RCC 7860 (cell line): ENCODE measurements around the gene METTL25.

Experiments used
- DNase-seq: peaks from one replicate; pipeline ENCODE4 v3.0.0-alpha.2; 2015; ENCODE audit warnings: low spot score
- FAIRE-seq: peaks from 2 replicates; lab custom pipeline; 2012; peaks lifted over from hg19 to GRCh38; lab: Jason Lieb, UNC

The METTL25 gene

GRCh38 chr12:82468563-82468962 is 110.2 kb downstream of the METTL25 start:
- no peak for DNase-seq
- no peak for FAIRE-seq

DNA sequence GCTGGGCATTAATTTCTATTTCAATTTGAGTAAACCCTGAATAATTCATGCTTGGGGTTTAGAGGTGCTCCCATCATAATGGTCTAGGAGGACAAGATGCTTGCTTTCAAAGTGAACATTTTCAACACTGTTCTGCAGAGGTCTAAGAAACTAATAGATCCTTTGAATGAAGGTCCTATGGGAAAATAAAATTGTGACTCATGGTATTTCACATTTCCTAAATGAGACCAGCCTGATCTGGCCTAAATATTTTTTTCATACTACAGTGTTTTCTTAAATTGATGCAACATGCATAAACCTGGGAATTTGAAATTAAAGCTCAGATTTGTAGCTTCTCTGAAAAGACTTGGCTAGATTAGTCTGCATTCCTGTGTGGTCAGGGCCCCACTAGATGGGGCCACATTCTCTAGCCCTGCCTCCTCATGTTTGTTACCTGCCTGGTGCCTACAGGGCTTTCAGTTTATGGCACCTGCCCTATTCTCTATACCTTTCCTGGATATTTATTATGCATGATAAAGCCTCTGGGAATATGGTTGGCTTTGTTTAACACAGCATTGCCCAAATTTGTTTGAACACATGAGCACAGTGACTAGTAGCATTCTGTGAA is 112.7 kb downstream of the METTL25 start:
- FAIRE-seq = no peak
- DNase-seq = no peak

DNA sequence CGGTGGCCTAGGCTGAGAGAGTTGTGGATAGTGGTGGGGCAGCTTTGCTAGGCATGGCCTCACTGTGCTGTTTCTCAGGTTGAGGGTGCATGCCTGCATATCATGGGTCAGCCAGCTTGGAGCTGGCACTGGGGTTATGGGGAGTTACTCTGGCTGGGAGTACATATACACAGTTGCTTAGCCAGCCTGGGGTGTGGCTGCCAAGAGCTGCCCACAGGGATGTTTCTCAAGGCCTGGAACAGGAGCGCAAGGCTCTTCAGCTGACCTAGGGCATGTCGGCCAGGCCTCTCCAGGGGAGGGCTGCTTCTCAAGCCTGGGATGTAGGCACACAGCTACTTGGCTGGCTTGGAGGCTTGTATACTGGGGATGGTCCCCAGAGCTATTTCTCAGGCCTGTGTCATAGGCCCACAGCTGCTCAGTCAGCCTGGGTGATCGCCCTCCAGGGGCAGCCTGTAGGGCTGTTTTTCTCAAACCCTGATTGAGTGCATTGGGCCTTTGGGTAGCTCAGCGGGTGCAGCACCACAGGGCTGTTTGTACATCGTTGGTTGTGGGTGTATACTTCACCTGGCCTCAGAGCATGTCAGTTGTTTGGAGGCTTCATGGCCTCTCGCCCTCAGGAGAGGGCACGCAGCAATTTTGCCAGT is 114.9 kb downstream of the METTL25 start:
- FAIRE-seq (no peak), DNase-seq (no peak)

GRCh38 chr12:82474181-82474797 is 116.0 kb downstream of the METTL25 start:
- FAIRE-seq = no peak
- no peak for DNase-seq

DNA sequence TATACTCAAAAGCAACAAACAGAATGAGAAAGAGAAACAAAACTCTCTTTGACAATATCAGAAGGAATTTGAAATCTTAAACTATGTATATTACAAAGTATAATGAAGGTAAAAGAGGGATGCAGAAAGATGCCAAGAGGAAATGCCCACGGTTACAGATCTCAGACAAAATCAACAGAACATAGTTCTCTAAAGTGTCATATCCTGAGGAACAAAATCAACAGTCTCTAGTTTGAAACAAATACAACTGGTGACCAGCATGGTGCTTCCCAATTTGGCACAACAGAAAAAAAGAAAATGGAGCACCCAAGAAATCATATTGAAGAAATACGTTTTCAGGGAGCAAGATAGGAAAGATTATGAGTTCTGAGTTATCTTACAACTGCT is 116.5 kb downstream of the METTL25 start:
- DNase-seq (no peak), FAIRE-seq (no peak)

DNA sequence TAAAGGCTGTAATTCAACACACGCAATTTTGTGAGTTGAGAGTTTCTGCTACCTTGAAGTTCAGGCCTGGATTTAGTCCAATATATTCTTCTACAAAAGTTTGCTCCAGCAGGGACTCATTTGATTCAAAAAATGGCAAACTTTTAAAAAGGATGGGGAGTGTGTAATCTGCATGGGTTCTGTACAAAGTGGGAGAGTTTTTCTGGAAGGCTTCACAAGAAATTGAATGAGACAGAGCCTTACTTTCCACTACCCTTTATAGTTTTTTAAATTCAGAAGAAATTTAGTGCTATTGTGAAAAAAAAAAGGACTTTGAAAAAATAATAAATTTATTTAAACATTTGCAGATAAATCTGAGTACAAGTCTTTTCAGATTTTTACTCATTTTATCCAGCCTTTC is 116.9 kb downstream of the METTL25 start:
- DNase-seq = no peak
- no peak for FAIRE-seq

DNA sequence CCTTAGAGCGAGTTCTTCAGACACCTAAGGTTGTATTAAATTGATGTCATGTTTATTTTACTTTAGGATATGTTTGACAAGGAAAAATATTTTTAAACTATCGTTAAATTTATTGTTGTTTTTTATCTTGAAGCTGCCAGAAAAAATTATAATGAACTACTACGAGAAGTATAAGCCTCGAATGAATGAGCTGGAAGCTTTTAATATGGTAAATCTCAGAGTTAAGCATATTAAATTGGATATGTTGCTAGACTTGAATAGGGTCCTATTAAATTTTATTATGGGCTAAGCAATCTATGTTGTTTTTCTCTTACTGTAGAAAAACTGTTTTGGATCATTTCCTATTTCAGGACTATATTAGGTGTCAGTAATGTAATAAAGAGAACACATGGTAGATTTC is 118.2 kb downstream of the METTL25 start:
- FAIRE-seq (no peak), DNase-seq (no peak)

DNA sequence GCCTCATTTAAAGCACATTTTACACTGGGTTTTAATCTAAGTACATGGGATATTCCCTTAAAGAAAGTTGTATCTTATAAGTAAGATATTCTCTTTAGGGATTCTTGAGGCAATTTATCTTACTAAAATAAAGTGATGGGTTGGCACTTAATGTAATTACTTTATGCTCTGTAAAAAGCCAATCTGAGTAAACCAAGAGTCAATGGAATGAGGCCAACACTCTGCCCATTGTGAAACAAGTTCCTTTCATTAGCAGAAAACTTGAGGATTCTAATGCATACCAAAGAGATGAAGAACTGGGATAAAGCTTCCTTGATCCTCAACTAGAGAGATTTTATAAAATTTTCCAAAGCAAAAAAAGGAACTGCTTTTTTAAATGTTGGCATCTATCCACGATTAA is 121.2 kb downstream of the METTL25 start:
- FAIRE-seq = no peak
- DNase-seq = no peak

GRCh38 chr12:82480606-82481005 is 122.3 kb downstream of the METTL25 start:
- FAIRE-seq = no peak

GRCh38 chr12:82481954-82482353 is 123.6 kb downstream of the METTL25 start:
- FAIRE-seq = no peak
- no peak for DNase-seq

More at GRCh38 chr12:82480606-82481005, 122.3 kb downstream of the METTL25 start:
- DNase-seq = no peak

DNA sequence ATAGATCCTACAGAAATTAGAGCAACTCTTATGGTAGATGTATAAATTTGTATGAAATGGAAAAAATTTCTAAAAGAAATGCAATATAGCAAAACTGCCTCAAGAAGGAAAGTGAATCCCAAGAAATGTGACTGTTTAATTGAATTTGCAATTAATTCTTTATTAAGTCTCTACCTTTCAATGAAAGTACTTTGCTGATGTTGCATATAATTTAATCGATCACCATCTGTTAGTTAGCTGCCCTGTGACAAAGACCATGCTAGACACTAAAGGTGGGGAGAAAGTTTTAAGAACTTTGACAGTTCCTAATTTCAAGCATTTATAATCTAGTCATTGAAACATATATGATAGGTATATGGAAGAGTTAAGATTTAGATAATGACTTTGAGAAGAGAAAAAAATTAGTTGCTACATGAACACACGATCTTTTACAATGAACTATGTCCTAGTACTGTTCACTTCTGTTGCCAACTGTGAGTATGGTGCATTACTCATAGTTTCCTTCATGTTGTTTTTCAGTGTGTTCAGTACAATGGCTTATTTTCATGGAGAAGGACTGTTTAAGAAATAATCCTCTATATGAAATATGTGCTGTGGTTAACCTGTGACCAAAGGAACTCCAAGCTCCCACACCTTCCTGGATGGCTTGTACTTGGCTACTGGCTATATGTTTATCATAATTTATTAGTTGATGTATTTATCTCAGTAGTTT is 128.4 kb downstream of the METTL25 start:
- DNase-seq (no peak), FAIRE-seq (no peak)

- FAIRE-seq (no peak), DNase-seq (no peak)
These were observed 146.1 kb downstream of the METTL25 start for GRCh38 chr12:82504409-82504808.

DNA sequence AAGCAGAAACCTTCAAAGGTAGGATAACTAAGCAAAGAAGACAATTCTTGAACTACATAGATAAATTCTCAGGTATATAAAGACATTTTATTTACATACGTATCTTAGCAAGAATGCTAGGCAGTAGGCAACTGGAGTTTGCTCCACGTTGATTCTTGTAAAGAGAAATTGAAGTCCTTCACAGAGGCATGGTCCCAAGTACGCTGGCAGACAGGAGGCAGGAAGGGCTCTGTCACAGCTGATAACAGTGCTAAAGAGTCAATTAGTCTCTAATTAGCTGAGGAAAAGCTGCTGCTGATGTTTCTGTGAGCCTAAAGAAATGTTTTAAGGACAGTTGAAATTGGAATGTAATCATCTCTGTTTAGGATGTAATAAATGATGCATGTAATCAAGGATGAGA is 146.8 kb downstream of the METTL25 start:
- FAIRE-seq = no peak

GRCh38 chr12:82507686-82508085 is 149.4 kb downstream of the METTL25 start:
- DNase-seq (no peak), FAIRE-seq (no peak)

More for the DNA sequence above, 146.8 kb downstream of the METTL25 start:
- DNase-seq = no peak

DNA sequence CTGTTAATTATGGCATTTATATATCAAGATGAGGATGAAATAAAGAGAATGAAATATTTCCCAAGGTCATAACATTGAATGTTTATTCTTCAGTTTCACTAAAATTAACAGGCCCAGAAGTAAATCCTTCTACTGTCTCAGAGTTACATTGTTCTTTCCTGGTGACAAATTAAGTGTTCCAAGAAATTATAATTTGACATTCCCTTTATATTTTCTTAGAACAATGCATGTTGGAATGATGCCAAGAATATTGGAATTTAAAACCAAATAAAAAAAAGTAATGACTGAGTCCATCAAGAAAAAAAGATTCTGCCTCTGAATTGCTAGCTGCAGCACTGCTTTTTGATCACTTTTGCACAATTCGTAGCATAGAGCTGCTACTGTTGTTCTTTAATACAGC is 152.1 kb downstream of the METTL25 start:
- FAIRE-seq (no peak), DNase-seq (no peak)

- FAIRE-seq = no peak
- DNase-seq = no peak
These were observed 156.6 kb downstream of the METTL25 start for GRCh38 chr12:82514880-82515279.

DNA sequence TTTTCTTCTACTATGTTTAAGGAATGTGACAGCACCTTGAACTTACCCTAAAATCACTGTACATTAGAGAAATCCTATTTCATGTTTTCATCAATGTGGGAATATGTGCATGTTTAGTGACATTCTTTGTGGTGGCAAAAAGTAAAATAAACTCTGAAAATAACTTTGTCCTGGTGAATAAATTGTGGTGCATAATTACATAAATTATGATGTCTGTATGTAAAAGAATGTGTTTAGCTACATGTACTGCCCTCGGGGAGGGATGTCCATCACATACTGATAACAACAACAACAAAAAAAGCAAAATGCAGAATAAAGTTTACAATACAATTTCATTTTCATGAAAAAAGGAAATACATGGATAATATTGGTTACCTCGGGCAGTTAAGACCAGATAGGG is 157.3 kb downstream of the METTL25 start:
- FAIRE-seq = no peak

GRCh38 chr12:82517027-82517426 is 158.7 kb downstream of the METTL25 start:
- DNase-seq (no peak), FAIRE-seq (no peak)

More for the DNA sequence above, 157.3 kb downstream of the METTL25 start:
- DNase-seq = no peak

DNA sequence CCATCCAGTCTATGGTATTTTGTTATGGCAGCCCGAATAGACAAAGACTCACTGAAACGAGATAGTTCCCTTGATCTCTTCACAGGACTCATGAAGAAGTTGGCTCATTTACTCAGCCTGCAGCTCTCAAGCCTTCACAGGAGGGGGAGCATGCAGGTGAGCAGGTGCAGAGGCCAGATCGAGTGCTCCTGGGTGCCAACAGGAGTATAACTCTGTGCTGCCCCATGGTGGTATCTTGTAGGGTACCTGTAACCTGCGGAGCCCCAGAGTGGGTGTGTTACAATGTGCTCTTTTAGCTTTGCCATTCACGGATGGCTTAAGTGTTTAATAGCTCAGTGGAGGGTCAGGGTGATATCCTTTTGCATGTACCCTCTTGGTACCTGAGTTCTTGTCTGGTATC is 159.5 kb downstream of the METTL25 start:
- no peak for FAIRE-seq

DNA sequence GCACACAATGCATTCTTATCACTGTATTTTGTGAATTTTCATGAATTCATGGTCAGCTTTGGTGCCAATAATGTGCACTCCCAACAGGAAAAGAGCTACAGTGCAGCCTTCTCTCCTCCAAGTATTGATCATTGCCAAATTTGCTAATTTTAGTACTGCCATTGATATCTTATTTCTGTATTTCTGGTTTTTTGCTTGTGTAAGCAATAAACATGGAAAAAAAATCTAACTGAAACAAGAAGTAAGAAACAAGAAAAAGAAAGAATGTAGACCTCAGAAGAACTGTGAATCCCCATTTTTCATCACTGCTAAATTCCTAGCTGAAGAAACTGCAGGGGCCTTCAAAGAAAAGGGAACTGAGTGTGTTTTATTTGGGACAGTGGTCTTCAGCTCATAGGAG is 161.2 kb downstream of the METTL25 start:
- FAIRE-seq = no peak
- no peak for DNase-seq

More for the DNA sequence above, 159.5 kb downstream of the METTL25 start:
- DNase-seq = no peak

- no peak for DNase-seq
- no peak for FAIRE-seq
These were observed 164.0 kb downstream of the METTL25 start for GRCh38 chr12:82522285-82522684.

- no peak for FAIRE-seq
- DNase-seq = no peak
These were observed 164.4 kb downstream of the METTL25 start for GRCh38 chr12:82522762-82523161.
